Neural crest cell (in vitro differentiated cells): ENCODE measurements around the gene MRI1. TPM values are rescaled to one million over a fixed set of nuclear protein-coding genes. Genes with fewer than 3 reads are reported as not detected.
"Not testable (repeated sequence)": the region's sequence is repeated elsewhere in the genome, so short reads cannot be mapped to it uniquely, and the experiment has no call there.

Experiments used
- DNase-seq: peaks from one replicate; pipeline ENCODE4 v3.0.0; 2021; ENCODE audit warnings: low read depth, mixed read lengths, low spot score
- H3K27ac Mint-ChIP-seq: one replicate; pipeline ENCODE4 v1.8.0; 2021; ENCODE audit warnings: mild to moderate bottlenecking, mixed read lengths; ENCODE audit not compliant: unreplicated experiment
- H3K27me3 Mint-ChIP-seq: 2 replicates; pipeline ENCODE4 v1.8.0; 2021; ENCODE audit warnings: low read depth, mild to moderate bottlenecking, mixed read lengths
- H3K36me3 Mint-ChIP-seq: 2 replicates; pipeline ENCODE4 v1.8.0; 2021; ENCODE audit warnings: low read depth, mild to moderate bottlenecking, mixed read lengths
- H3K4me1 Mint-ChIP-seq: 2 replicates; pipeline ENCODE4 v1.8.0; 2021; ENCODE audit warnings: mixed read lengths
- H3K4me3 Mint-ChIP-seq: one replicate; pipeline ENCODE4 v1.8.0; 2021; ENCODE audit warnings: mild to moderate bottlenecking, mixed read lengths
- H3K9me3 Mint-ChIP-seq: 2 replicates; pipeline ENCODE4 v1.8.0; 2021; ENCODE audit warnings: mixed read lengths
- total RNA-seq: library from RNA; stranded (reverse); gene quantifications from 2 replicates; pipeline ENCODE4 v1.2.1, GENCODE V29; 2021
- TF ChIP-seq, protein P1 (sequence below): fragments of 200-600 bp; sonication (generic); conservative IDR thresholded peaks from 2 replicates; pipeline ENCODE4 v1.5.0; 2021; ENCODE audit warnings: antibody characterized with exemption, mild to moderate bottlenecking

Gene MRI1
- total RNA-seq, 1 donor from 2014 or later = 24.0 TPM

DNA sequence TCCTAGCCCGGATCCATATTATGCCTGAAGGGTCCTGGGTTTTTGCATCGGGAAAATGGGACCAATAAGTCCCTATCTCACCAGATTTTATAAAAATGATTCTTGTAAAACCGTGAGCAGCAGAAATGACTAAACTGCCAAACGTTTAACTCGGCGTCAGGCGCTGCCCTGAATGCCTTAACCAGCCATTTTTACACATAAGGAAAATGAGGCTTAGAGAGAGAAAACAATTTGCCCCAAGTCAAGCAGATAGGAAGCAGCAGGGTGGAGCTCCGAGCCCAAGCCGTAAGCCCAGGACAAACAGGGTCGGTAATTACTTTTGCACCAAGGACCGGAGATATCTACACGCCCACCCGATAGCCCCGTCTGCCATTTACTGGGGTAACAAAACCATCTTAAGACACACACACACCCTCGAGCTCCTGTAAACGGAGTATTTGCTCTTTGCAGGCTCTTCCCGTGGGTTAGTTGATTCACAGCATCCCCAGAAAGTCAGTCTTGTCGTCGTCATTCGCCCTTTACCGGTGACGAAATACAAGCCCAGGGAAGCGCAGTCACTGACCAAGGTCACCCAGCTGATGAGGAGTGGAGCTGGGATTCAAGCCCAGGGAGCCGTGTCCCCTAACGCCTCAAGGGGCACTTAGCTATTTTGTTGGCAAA is 16.0 kb upstream of the MRI1 start:
- Mint-ChIP-seq H3K36me3 (no peaks in the 10 kb centered on the region), H3K4me3 (peak overlapping the region; percentile 94), H3K27ac (peak overlapping the region; percentile 86), H3K27me3 (no peaks in the 10 kb centered on the region), H3K4me1 (peaks cover 15% of the 10 kb centered on the region), H3K9me3 (peaks cover 3% of the 10 kb centered on the region)
- DNase-seq = no peak
- TF ChIP-seq, protein P1, sequence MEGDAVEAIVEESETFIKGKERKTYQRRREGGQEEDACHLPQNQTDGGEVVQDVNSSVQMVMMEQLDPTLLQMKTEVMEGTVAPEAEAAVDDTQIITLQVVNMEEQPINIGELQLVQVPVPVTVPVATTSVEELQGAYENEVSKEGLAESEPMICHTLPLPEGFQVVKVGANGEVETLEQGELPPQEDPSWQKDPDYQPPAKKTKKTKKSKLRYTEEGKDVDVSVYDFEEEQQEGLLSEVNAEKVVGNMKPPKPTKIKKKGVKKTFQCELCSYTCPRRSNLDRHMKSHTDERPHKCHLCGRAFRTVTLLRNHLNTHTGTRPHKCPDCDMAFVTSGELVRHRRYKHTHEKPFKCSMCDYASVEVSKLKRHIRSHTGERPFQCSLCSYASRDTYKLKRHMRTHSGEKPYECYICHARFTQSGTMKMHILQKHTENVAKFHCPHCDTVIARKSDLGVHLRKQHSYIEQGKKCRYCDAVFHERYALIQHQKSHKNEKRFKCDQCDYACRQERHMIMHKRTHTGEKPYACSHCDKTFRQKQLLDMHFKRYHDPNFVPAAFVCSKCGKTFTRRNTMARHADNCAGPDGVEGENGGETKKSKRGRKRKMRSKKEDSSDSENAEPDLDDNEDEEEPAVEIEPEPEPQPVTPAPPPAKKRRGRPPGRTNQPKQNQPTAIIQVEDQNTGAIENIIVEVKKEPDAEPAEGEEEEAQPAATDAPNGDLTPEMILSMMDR = no peak

DNA sequence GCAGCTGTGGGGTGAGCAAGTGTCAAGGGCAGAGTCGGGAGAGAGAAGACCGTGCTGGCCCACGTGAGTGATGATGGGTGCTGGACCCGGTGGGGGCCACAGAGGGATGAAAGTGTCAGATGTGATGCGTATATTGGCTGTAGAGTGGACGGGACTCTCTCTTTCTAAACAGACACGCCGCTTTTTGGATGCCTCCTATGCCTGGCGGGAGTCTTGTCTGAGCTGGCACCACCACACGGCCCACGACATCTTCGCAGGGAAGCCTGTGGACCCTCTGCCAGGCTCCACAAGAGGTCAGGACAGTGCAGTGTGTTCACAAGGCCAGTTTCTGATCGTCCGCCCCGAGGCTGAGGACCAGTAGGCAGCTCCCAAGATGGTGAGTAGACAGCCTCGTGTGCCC is 12.9 kb upstream of the MRI1 start:
- H3K27ac Mint-ChIP-seq = no peak overlapping the region
- H3K4me3 Mint-ChIP-seq = no peak overlapping the region
- H3K4me1 Mint-ChIP-seq = peaks cover 15% of the 10 kb centered on the region
- no peak for DNase-seq
- H3K36me3 Mint-ChIP-seq = peaks cover 5% of the 10 kb centered on the region
- H3K27me3 Mint-ChIP-seq = no peaks in the 10 kb centered on the region
- peaks cover 3% of the 10 kb centered on the region for H3K9me3 Mint-ChIP-seq
- TF ChIP-seq, protein P1 = no peak

DNA sequence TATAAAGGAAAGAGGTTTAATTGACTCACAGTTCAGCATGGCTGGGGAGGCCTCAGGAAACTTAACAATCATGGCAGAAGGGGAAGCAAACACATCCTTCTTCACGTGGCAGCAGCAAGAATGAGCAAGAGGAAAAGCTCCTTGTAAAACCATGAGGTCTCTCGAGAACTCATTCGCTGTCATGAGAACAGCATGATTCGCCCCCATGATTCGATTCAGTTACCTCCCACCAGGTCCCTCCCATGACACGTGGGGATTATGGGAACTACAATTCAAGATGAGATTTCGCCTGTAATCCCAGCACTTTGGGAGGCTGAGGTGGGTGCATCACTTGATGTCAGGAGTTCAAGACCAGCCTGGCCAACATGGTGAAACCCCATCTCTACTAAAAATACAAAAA is 10.7 kb upstream of the MRI1 start:
- not testable (repeated sequence) for H3K27me3 Mint-ChIP-seq, DNase-seq, H3K27ac Mint-ChIP-seq, H3K4me3 Mint-ChIP-seq, H3K9me3 Mint-ChIP-seq, H3K4me1 Mint-ChIP-seq
- peaks cover 13% of the 10 kb centered on the region for H3K36me3 Mint-ChIP-seq

DNA sequence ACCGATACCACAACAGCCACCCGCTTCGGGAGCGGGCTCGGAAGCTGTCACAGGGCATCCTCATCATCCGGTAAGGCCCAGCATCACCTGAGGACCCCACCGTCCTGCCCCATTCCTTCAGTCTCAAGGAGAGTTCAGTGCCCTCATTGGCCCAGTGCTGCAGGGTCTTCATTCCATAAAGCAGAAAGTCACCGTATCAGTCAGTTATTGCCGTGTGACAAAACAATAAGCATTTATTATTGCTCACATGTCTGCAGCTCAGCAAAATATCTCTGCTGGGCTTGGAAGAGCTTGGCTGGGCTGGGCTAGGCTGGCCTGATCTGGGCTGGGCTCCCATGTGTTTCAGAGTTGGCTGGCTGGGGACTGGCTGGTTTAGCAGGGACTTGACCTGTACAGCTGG is 8.1 kb upstream of the MRI1 start:
- Mint-ChIP-seq H3K4me3 (no peak overlapping the region), H3K9me3 (no peaks in the 10 kb centered on the region), H3K36me3 (peaks cover 13% of the 10 kb centered on the region), H3K27me3 (no peaks in the 10 kb centered on the region), H3K27ac (no peak overlapping the region), H3K4me1 (no peaks in the 10 kb centered on the region)
- DNase-seq = no peak
- TF ChIP-seq, protein P1 = no peak

DNA sequence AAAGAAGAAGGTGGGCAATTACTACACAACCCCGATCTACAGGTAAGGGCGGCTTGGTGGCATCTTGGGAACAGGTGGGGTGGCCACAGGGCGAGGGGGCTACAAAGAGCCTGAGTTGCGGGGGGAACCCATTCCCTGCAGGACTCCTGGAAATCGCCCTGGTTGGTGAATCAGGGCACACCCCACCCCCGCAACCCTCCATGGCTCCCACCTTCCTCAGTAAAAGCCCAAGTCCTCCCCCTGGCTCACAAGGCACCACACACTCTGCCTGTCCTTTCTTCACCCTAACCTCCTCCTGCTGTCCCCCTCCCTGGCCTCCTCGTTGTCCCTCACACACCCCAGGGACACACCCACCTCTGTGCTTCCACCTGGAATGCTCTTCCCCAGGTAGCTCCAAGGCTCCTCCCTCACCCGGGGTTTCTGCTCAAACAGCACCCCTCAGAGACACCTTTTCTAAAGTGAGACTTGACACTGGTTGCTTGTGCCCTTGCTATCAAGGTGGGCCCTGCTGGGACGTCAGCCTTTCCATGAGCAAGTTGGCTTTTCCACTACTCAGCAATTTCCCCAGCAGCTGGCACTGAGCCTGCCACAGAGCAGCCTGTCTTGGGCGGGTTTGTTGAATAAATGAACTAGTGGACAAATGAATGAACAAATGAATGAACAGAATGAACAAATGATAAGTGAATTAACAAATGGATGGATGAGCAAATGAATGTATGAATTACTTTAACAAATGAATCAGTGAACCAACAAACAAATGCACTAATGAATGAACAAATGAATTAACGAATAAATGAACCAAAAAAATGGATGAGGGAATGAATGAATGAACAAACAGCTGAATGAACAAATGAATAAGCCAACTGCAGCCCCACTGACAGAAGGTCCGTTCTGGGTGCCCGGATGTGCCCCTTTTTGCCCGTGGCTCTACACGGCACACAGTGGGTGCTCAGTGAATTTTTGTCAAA is 6.2 kb upstream of the MRI1 start:
- Mint-ChIP-seq H3K36me3 (peaks cover 18% of the 10 kb centered on the region), H3K4me1 (no peaks in the 10 kb centered on the region), H3K27ac (no peak overlapping the region), H3K4me3 (peak overlapping the region; percentile 3), H3K9me3 (no peaks in the 10 kb centered on the region), H3K27me3 (no peaks in the 10 kb centered on the region)
- DNase-seq = no peak
- TF ChIP-seq, protein P1 = no peak

DNA sequence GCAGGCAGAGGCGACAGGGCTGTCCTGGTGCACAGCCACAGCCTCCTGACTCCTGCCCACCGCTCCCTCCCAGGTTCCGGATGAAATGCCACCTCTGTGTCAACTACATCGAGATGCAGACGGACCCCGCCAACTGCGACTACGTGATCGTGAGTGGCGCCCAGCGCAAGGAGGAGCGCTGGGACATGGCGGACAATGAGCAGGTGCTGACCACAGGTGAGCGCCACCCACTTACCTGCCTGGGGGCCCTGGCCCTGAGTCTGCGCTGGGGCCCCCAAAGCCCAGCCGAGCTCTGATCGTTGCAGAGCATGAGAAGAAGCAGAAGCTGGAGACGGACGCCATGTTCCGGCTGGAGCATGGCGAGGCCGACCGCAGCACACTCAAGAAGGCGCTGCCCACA is 5.5 kb upstream of the MRI1 start:
- Mint-ChIP-seq H3K4me1 (peaks cover 2% of the 10 kb centered on the region), H3K4me3 (no peak overlapping the region), H3K36me3 (peaks cover 22% of the 10 kb centered on the region), H3K9me3 (no peaks in the 10 kb centered on the region), H3K27me3 (no peaks in the 10 kb centered on the region), H3K27ac (no peak overlapping the region)
- TF ChIP-seq, protein P1 = no peak
- DNase-seq = no peak
